Measurements from ENCODE around the gene NKX2-1.

The NKX2-1 gene

DNA sequence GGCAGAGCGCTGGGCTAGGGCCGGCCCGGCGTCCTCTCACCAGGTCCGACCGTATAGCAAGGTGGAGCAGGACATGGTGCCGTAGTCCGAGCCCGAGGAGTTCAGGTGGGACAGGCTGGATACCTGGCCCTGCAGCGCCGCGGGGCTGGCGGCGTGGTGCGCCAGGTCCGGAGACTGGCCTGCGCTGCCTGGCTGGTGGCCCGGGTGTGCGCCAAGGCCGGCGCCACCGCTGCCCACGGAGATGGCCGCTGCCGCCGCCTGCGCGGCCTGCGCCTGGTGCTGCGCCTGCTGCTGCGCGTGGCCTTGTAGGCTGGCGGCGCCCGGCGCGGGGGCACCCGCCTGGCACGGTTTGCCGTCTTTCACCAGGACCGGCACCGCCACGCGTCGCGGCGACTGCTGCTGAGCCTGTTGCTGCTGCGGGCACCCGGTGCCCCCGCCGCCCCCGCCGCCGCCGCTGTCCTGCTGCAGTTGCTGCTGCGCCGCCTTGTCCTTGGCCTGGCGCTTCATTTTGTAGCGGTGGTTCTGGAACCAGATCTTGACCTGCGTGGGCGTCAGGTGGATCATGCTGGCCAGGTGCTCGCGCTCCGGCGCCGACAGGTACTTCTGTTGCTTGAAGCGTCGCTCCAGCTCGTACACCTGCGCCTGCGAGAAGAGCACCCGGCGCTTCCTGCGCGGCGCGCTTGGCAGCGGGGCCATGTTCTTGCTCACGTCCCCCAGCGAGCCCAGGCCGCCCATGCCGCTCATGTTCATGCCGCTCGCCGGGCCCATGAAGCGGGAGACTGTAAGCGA is 2.6 kb downstream of the NKX2-1 start:
- no peak for DNase-seq

DNA sequence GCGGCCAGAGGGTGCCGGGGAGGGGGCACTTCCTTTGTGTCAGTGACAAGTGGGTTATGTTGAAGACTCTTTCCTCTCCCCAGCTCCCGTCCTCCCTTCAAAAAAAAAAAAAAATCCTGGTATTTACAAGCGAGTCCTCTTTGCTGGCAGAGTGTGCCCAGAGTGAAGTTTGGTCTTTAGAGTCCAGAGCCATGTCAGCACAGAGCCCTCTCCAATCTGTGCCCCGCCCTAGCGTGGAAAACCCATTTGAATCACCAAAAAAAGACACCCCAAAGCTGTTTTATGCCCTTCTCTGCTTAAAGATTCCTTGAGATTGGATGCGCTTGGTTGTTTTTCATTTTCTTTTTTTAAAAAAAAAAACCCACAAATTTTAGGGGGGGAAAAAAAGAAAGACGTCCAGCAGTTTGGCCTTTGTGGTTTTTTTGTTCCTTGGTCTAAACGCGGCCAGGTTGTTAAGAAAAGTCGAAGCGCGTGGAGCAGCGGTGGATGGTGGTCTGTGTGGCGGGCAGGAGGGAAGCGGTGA is 3.3 kb downstream of the NKX2-1 start:
- DNase-seq, result no peak

DNA sequence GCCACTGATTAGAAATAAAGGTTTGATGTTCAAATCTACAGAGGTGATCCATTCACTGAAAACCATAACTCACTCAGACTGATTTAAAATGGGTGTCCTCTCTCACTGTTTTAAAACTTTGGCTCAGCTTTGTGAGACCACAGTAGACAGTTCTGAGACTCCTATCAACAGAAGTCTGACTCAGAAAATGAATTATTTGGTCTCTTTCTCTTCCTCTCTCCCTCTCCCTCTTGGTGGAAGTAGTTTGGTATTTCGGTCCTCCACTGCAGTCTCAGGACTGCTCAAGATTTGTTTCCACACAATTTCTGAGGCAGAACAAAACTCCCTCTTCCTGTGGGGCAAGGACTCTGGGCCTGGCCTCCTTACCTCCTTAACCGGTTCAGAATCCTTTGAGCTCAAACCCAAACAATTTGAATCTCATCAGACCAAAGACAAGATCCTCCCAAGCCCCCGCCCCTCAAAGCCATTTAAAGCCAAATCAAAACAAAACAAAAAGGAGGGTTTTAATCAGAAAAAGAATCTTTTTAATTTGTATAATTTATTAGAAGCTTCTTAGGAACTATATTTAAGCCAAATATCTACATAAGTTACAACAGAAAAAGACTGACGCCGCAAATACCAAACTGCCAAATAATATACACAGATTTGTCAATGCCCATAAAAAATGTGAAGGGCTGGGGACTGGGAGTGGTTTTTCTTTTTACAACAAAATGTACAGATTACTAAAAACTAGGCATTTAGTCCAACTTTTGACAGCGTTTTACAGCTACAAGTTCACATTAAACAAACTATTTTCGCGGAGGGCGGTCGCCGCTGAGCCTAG is 3.9 kb downstream of the NKX2-1 start:
- no peak for DNase-seq

DNA sequence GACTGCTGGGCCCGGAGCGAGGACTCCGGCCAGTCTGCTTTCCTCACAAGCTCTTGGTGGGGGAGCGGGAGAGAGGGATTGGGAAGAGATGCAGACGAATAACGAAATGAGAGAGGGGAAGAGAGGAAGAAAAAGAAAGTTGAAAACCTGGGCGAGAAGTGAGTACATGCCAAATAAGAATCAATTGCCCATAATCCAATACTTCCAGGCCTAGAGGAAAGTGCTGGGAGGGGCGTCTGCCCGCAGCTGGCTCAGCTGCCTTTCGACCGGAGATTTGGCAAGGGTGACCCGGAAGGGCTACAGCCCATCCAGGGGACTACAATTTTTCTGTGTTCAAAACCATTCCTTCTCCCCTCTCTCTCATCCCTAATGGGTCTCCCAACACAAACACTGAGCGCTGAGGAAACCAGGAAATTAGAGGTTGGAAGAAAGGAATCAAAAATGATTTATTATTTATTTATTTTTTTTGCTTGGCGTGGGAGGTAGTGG is 4.9 kb downstream of the NKX2-1 start:
- DNase-seq, result no peak

DNA sequence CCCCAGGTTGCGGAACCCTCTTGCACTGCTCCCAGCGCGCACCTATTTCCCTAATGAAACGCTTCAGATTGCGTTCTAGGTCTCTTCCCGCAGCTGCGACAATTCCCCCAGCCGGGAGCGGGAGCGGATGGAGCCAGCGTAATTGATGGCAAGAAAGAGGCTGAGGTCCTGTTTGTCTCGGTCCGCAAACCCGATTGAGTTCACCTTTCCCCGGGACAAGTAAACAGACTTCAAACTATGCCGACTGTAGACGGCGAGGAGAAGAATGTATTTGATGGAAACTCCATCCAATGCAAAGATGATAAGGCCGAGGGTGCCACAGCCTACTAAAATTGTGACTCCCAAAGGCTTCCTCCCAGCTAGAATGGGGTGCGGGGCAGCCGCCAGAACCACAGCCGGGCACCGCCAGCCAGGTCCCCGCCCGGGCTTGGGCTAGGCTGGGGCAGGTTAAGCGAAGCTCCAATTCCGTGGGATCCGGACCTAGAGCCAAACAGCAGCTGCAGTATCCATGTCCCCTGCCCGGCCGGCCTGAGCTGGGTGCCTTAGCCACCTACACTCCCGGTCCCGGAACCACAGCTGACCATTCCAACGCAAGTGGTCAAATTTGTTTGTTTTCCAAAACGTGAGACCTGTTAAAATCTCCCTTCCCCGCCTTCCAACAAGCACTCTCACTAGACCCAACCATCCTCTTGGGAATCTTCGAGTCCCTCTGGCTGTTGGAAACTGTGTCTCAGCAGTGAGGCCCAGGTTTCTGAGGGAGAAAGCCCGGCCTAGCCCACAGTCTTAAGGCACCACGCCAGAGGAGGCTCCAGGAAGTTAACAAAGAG is 5.5 kb downstream of the NKX2-1 start:
- DNase-seq, result no peak

DNA sequence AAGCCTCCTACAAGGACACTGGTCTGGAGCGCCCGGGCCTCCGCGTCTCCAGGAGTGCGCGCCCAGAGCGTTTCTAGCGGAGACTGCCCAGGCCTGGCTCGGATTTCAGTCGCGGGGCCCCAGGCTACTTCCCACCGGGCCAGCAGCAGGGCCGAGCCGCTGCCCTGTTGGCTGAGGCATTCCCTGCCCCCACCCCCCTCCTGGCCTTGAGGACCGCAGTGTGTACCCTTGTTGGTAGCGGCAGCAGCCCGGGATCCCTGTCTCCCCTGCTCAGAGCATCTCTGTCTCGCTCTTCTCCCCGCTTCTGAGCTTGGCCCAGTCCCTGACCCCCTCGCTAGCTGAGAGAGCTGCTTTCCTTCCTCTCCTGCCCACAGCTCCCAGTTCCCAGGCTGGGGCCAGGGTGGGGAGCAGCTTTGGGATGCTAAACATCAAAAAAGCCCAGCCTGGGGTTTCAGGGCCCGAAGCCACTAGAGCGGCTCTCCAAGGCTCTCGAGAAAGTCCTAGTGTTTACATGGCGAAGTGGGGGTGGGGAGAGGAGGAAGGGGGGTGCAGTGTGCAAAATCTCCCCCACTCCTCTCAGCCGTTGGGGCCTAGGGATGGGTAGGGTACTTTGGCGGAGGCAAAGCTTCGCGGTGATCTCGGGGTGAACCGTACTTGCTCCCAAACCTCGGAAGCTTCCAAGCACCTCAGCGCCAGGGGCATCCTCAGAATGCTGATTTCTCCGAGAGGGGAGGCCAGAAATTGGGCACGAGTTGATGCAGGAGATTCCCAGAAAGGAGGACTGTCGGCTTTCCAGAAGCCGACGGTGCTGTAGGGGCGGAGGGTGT is 6.4 kb downstream of the NKX2-1 start:
- DNase-seq, result no peak

DNA sequence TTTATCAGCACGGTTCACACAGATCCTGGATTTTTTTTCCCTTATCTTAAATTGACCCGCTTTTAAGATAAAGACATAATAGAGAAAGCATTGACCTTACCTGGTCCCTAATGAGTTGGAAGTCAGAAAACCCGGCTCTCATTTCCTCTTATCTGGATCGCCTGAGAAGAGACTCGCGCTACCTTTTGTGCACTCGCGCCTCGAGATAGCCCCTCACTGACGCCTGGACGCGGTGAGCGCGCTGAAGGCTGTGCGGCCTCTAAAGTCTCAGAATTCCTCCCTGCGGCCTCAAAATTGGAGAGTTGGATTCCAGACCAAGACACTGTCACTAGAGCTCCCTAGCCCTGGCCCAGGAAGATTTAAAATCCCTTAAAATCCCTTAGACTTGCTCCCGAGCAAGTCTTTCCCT is 7.0 kb downstream of the NKX2-1 start:
- no peak for DNase-seq

DNA sequence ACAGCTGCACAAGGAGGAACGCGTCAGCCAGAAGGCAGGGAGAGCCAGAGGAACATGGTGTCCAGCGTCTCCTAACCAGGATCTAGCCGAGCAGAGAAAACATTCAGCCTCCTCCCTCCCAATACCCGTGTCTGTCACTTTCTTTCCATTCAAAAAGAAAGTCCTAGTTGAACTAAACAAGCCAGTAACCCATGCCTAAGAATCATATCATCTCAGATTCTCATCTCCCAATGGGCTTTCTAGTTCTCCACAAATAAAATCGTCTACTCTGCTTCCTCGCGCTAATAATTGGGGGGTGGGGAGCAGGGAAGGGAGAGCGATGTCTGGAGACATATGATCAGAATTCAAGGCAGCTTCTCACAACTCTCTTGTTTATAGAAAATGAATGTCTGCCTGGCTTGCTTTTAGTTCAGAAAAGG is 7.4 kb downstream of the NKX2-1 start:
- DNase-seq, result no peak

DNA sequence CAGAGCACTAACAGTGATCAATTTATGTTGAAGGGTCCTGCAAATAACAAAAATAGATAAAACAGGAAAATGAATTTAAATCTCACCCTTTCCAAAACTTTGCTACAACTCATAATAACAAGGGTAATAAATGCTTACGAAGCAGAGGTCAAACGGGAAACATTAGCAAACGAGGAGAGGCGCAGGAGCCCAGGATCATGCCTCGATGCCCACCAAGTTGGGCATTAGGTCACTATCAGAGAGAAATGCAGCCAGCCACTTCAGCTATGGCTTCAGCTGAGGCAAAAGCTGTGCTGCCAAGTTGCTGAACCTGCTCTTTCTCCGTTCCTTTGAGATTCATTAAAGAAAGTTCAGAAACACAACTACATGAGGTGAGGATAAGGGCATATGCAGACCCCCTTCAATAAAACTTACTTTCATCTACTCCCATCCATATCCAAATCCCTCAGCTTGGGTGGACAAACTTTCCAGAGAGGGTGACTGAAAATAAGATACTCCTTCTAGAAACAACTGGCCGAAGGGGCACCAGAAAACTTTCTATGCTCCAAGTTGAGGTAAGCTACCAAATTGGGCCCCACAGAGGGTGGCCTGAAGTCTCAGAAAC is 7.9 kb downstream of the NKX2-1 start:
- DNase-seq, result no peak

DNA sequence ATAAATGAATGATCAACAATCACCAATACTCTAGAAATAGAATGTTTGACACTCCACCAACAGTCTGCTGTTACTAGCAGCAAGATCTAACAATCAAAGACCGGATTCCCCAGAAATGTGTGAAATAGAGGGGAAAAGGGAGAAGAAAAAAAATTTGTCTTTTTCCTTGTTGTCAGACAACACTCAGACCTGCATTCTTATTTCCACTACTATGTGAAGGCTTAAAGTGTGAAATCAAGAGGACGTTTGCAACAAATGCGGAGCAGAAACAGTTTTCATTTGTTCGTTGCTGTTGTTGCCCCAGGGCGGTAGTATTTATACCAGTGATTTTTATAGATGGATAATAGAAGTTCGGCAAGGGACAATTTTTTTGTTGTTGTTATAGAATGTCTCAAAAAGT is 9.2 kb downstream of the NKX2-1 start:
- DNase-seq, result no peak

DNA sequence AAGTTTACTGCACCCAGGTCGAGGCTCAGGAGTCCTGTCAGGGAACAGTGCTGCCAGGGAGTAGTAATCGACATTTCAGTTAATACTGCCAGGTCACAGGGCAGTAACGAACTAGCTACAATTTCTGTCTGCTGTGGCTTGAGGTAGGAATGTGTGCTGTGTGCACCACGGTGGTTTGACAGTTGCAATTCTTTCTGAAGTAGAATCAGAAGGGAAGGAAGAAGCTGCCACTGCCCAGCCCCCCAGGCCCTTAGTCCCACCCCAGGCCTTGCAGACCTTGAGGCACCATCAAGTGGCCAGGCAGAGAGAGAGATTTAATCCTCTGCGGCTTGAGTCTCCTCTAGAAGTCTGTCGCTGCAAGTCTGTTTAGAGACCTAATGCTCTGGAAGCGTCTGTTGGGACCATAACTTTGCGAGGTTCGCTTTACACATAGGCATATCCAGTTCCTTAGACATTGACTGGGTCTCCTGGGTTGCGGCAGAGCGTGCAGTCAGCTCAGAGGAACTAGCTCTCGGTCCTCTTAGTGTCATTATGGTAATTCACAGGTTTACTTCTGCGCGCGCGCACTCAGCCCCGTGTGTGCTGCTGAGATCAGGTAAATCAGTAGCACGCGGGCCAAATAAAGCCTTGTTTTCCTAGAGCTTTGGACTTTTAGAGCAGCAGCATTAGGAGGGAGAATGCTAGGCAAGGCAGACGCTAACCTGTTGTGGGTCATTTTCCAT is 9.8 kb downstream of the NKX2-1 start:
- DNase-seq, result no peak

DNA sequence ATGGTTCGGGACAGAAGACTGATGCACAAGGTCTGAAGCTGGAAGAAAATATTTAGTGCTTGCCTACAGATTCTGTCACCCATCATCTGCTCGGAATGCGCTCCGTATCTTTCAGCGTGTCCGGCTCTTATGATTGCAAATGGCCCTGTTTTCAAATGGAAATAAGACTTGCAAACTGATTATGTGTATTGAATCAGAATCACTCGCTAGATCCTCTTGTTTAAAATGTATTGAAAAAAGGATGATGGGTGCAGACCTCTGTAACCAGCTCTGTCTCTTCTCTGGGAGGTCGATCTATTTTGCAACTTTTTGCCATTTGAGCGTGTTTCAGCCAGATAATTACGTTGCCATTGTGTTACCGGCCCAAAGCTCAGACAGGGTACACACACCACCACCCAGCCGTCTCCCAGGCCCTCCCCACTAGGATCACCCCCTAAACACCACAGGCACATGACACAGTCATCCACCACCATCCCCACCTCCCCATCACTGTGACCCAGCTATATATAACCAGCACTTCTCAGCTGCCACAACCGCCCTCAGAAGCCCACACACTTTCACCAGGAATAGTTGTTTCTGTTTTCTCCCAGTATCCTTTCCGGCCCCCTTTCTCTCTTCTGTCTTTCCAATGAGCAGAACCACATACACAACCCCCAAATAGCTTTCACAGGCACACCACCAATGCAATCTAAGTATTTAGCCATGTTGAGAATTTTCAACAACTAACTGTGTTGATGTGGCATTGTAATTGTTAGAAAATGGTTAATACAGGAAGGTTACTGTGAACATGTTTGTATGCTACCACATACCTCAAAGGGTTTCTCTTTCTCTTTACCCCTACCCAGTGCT is 10.7 kb downstream of the NKX2-1 start:
- no peak for DNase-seq

DNA sequence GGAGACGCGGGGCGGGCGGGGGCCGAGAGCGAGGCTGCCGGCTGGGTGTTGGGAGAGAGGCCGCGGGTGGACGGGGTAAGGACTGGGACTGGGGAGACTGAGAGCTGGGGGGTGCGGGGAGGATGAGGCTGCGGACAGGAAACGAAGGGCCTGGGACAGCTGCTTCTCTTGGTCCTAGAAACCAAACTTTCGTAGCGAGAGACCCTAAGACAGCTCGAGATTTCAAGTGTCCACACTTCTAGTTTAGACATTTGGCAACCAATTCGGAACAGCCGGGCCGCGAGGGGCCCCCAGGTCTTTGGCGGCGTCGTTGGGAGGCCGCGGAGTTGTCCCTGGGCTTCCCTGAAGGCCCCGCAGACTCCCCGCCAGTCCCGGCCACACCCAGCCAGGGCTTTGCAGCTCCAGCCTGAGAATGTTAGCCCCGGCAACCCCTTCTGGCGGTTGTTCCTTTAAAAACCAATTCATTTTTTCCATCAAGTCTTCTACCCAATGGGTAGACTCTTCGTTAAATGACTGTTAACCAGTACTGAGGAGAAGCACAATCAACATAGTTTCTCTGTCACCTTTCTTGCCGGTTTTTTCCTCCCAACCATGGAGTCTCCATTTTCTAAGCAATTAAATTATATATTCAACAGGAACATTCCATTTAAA is 11.5 kb downstream of the NKX2-1 start:
- DNase-seq, result no peak

DNA sequence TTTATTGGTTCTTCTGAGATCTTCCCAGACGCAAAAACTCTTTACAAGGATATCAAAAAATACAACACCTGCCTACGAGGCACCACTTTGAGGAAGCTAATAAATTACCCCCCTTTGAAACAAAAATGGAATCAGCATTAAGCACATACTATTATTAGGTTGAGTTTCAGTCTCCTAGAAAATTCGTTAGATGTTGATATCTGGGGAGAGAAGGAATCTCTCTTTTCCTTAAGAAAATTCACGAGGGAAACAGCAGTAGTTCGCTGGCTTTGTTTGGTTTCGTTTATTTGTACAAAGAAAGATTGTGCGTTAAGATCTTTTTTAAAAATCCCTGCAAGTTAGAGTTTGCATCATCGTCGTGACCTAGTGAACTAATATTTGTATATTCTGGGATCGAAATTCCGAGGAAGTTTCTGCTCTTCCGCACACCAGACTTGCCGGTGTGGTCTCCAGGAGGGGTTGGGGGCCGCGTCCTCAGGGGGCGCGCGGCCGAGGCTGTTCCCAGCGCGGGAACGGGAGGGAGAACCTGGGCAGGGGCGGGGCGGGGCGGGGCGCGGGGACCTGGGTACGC is 12.1 kb downstream of the NKX2-1 start:
- DNase-seq, result no peak

DNA sequence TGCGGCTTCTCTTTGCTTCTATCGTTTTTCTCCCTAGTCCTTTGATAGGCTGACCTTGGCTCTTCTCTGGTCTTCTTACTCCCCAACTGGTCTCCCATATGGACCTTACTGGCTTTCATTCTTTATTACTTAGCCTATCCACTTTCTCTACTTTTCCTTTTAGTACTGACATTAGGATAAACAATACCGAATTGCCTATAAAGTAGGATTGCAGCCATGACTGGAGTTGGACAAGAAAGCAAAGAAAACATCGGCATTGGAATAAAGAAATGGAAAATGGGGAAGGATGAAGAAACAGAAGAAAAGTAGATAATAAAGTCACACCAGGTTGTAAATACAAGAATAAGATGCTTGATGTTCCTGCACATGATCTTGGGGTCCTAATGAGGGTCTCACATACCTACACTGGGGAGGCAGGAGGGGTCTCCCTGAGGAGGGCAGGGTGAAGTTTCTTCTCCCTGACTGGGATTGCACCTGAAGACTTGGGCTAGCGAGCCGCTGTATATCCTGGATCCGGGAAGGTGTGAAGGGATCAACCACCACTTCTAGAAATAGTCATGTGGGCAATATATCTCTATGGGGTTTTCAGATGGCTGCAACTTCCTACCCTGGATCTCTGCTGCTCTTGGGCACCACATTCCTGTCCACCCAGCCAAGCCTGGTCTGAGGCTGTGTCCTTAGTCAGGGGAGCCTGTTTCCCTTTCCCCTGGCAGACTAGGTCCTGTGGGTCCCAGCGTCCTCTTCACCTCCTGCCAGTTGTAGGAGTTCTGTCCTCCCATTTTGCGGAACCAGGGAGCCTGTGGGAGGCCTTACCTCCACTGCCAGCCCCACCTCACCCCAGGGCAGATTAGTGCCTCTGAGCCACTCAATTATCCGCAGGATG is 13.1 kb downstream of the NKX2-1 start:
- DNase-seq, result no peak

DNA sequence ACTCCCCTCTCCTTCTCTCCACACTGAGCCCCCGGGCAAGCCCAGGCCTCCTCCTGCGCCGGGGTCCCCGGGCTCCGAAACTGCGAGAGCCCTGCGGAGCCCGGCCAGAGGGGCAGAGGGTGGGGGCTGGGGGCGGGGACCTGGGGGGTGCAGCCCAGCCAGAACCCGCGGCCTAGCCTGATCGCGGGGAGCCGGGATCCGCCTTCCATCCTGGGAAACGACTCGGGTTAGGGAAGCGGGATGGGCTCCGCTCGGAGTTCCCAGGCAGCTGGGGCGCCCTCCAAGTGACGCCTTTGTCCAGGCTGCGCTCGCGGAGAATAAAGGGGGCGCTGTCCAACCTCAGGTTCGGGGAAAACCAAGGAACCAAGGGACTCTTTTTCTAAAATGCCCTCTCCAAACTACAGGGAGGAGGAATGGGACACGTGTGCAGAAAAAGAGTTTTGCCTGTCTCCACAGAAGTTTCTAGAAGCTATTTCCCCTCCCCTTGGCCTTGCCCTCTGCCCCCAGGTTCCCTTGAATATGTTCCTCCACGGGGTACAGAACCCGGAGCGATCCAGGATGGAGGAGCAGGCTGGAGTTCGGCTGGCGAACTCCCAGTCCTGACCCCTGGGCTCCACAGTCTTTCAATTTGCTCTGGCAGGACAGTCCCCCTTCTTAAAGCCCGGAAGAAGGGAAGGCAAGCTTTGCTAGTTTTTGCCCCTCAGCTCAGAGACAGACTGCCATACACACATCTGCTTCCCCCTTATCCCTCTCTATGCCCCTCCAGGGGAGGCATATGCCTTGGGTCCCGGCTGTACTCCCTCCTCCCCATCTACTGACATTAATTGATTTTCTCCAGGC is 13.9 kb downstream of the NKX2-1 start:
- no peak for DNase-seq

Data from NCI-H226 (cell line).